ENCODE results near the gene CST6.
"Not testable (repeated sequence)": the region's sequence is repeated elsewhere in the genome, so short reads cannot be mapped to it uniquely, and the experiment has no call there.

The CST6 gene

GRCh38 chr11:66010036-66010435, 1.8 kb upstream of the CST6 start:
- intact Hi-C loops (cut with DNase I); DNase-seq: not testable (repeated sequence)

GRCh38 chr11:66011239-66011784, 496 bp upstream of the CST6 start:
- DNase-seq = no peak
- intact Hi-C loops (cut with DNase I) = no loop called here

- DNase-seq = no peak
- intact Hi-C loops (cut with DNase I) = no loop called here
These were observed 650 bp downstream of the CST6 start for GRCh38 chr11:66012371-66012945.

- DNase-seq = peak in 1 of 42 donors; percentile 9
- intact Hi-C loops (cut with DNase I) = no loop called here
These were observed 1.3 kb downstream of the CST6 start for GRCh38 chr11:66012946-66013761.

DNA sequence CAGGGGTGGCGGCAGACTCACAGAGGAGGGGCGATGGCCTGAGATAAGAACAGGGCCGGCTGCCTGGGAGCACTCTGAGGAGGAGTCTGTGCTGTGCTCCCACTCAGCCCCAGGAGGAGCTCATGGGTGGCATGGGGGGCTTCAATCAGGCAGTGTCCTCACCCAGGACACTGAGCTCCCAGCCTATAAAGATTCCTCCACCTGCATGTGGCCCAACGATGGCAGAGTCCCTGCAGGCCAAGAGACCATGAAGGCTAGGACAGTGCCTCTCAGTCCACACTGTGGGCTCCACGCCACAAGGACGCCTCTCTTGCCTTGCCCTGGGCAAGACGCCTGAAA, 1.9 kb downstream of the CST6 start:
- DNase-seq = no peak
- intact Hi-C loops (cut with DNase I) = no loop called here

DNA sequence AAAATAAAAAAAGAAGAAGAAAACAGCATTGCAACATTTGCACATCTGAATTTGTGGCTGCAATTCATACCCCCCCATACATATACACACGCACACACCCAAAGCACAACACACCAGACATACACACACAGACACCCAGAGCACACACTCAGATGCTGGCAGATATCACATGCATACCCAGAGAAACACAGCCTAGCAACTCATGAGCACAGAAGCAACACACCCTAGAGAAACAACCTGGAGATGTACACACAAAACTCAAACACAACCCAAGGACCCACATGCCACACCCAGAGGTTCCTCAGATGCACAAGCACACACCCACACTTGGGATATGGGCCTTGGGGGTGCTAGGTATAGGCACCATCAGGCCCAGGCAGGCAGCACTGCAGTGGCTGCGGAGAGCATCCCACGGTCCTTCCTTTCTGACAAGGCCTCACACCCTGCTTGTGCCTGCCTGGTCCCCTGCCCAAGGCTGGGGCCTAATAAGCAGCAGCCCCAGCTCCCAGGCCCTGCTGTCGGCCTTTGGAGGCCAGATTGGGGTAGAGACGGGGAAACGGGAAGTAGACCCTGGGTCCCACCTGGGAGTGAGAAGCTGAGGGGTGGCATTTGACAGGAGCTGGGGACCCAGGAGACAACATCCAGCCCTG, 3.1 kb downstream of the CST6 start:
- intact Hi-C loops (cut with DNase I) = no loop called here
- DNase-seq = no peak

- DNase-seq = no peak
These were observed 3.7 kb downstream of the CST6 start for GRCh38 chr11:66015454-66015881.

DNA sequence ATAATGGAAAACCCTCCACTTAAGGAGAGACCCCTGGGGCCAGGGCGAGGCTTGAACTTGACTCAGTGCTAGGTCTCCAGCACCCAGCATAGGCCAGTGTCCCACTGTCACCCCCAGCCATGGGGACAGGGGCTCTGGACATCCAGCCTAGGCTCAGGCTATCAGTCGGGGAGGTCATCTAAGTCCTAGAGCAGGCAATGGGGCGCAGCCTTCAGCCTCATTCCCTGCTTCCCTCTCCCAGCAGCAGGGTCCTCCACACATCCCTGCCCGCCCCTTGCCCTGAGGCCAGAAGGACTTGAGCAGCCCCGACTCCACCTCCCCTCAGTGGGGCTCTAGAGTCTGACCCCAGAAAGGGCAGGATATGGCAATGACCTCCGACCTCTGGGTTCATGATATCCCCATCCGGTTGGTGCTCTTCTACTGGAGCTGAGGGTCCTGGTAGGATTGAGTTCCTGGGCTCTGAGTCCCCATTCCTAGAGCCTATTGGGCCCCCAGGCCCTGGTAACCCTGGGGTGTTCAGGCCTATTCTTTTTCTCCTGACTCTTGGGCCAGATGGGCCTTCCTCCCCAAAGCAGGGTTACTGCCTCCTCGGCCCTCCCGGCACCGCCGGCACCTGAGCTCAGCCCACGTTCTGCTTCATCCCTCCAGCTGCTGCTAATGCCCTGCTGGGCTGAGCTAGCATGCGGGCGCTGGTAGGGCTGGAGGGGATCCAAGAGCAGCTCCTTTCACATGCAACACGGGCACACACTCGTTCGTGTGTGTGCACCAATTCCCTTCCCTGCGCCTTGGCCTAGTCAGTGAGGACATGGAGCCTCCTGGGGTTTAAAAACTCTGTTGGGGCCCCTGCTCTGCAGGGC, 4.4 kb downstream of the CST6 start:
- DNase-seq = no peak
- intact Hi-C loops (cut with DNase I) = no loop called here

More at GRCh38 chr11:66015454-66015881, 3.7 kb downstream of the CST6 start:
- intact Hi-C loops (cut with DNase I) = no loop called here

- DNase-seq = no peak
- intact Hi-C loops (cut with DNase I) = no loop called here
These were observed 5.0 kb downstream of the CST6 start for GRCh38 chr11:66016793-66017177.

DNA sequence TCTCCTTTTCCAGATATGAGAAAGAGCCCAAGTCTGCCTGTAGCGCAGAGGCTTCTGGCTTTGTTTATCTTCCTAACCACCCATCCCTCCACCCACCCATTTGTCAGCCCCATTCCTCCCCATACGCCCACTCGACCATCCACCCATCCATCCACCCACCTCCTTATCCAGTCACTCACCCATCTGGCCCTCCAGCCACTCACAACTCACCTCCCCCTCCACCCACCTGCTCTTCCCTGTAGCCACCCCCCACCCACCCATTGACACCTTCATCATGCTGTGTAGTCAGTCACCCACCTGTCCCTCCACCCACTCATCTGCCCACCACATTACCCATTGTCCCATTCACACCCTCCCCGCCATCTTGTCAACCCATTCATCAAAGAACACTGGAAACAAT, 5.5 kb downstream of the CST6 start:
- no peak for DNase-seq
- intact Hi-C loops (cut with DNase I) = no loop called here

GRCh38 chr11:66020212-66020611, 8.4 kb downstream of the CST6 start:
- no peak for DNase-seq
- intact Hi-C loops (cut with DNase I) = no loop called here

DNA sequence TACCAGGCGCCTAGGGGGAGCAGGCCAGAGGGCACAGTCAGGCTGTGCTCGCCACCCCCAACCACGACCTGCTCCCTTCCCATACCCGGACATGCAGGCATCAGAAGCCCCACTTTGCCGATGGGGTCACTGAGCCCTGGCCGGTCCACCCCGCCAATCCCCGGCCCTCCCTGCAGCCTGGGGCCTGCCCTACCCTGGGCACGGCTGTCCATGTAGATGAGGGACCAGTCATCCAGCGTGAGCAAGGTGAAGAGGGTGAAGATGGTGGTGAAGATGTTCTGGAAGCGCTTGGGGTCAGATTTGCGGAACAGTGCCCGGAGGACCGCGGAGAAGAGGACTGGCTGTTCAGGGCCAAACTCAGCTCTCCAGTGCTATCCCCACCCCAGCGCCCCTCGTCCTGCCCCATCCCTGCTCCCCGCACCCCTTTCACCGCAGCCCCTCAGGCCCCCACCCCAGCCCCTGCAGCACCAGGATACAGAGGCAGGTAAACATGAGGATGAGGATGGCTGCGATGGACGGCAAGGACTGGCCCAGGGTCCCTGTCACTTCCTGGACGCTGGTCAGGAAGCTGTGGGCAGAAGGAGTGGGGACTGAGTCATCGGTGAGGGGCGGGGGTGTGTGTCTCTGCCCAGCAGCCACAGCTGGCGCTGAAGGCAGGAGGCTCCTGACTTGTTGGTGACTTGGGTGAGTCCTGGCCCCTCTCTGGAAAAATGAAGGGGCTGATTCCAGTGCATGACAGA, 9.0 kb downstream of the CST6 start:
- intact Hi-C loops (cut with DNase I) = no loop called here
- DNase-seq = peak in 2 of 42 donors; percentile 32 to 33

GRCh38 chr11:66022401-66023185, 10.8 kb downstream of the CST6 start:
- DNase-seq = peak; percentile 39 to 90 (median 74)
- intact Hi-C loops (cut with DNase I) = no loop called here

DNA sequence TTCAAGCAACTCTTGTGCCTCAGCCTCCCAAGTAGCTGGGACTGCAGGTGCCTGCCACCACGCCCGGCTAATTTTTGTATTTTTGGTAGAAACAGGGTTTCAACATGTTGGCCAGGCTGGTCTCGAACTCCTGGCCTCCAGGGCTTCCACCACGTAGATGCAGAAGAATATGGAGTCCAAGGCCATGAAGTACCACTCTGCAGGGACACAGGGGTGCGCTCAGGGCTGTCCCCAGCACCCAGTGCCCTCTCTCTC, 11.3 kb downstream of the CST6 start:
- DNase-seq; intact Hi-C loops (cut with DNase I): not testable (repeated sequence)

GRCh38 chr11:66026017-66026529, 14.3 kb downstream of the CST6 start, which contains the start of gene CATSPER1:
Gene CATSPER1 (minus strand): TSS chr11:66026479. CDS start chr11:66026379, 100 bp downstream.
- intact Hi-C loops (cut with DNase I) = no loop called here
- DNase-seq = no peak

DNA sequence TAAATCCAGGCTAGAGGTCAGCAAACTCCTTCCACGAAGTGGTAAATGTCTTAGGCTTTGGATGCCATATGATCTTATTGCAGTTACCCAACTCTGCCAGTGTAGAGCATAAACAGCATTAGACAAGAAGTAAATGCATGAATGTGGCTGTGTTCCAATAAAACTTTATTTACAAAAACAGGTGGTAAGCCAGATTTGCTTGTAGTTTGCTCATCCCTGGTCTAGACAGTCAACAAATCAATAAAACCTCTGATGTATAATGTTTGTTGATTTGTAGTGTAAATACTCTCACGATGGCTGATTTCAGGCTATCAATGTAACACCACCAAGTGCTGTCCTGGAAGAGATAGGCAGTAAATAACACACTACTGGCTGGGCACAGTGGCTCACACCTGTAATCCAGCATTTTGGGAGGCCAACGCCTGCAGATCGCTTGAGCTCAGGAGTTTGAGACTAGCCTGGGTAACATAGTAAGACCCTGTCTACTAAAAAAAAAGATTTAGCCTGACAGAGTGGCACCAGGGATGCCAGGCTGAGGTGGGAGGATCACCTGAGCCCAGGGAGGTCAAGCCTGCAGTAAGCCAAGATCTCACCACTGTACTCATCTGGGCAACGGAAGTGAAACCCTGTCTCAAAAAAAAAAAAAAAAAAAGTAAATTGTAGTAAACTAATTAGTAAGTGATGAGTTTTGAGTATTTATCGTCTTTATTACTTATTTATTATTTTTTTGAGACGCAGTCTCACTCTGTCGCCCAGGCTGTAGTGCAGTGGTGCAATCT, 21.3 kb downstream of the CST6 start:
- intact Hi-C loops (cut with DNase I) = no loop called here
- DNase-seq = no peak

Data from head of caudate nucleus (tissue), 42 donors.